K562 (cell line): Measurements from ENCODE around the gene ASB13. TPM values are rescaled to one million over a fixed set of nuclear protein-coding genes. Genes with fewer than 3 reads are reported as not detected.

Experiments
- CBFB ChIP-seq: sonication (generic); formaldehyde crosslinking; IDR thresholded peaks from 2 replicates; pipeline ENCODE4 v1.4.0; 2020; ENCODE audit warnings: mild to moderate bottlenecking, missing genetic modification reagents
- MAX ChIP-seq: sonication (generic); formaldehyde crosslinking; IDR thresholded peaks from 2 replicates; pipeline ENCODE4 v1.9.0; 2022; ENCODE audit warnings: mild to moderate bottlenecking, missing genetic modification reagents
- MED1 ChIP-seq: sonication (generic); formaldehyde crosslinking; IDR thresholded peaks from 2 replicates; pipeline ENCODE4 v1.8.1; 2023; ENCODE audit warnings: missing genetic modification reagents, borderline replicate concordance
- ZNF511 ChIP-seq: sonication (generic); formaldehyde crosslinking; IDR thresholded peaks from 2 replicates; pipeline ENCODE4 v1.8.0; 2022; ENCODE audit warnings: mild to moderate bottlenecking, missing genetic modification reagents
- ZNF766 ChIP-seq: fragments of 200-800 bp; sonication (Bioruptor generic); conservative IDR thresholded peaks from 2 replicates; pipeline ENCODE4 v1.6.1; 2016; ENCODE audit warnings: missing genetic modification characterization, missing compliant biosample characterization
- polyA plus RNA-seq, 8 experiments: library from polyadenylated mRNA; depleted of rRNA in 4 of 8; stranded (reverse) in 5 of 8; unstranded in 3 of 8; fragments of >200 nt; fragmentation: Nextera tagmentation in 2 of 8; fragmentation: Illumina TruSeq in 1 of 8; extraction: Ambion mirVana in 2 of 8; extraction: Trizol in 1 of 8; gene quantifications; 2 replicates each; pipeline versions ENCODE4 v1.2.1 to v1.2.3, GENCODE V29; 2011 to 2014; ENCODE audit warnings: inconsistent platforms in 1 of 8, missing spikeins in 1 of 8
- total RNA-seq, 7 experiments: library from RNA; depleted of rRNA in 6 of 7; stranded (reverse); fragments of >200 nt in 6 of 7; fragmentation: Illumina TruSeq in 2 of 7; extraction: Trizol in 2 of 7; gene quantifications; 2 replicates each; pipeline versions ENCODE4 v1.2.1 to v1.2.3, GENCODE V29; 2011 to 2021; ENCODE audit warnings: low replicate concordance in 1 of 7
- TF ChIP-seq, protein P1 (sequence below), 3 experiments: fragments of 200-800 bp in 1 of 3; sonication (Bioruptor generic) in 1 of 3; sonication (generic) in 1 of 3; formaldehyde crosslinking in 1 of 3; IDR thresholded peaks; 2 replicates each; pipeline versions ENCODE4 v1.6.1 to v1.8.0; 2016 to 2022; ENCODE audit warnings: mild to moderate bottlenecking in 2 of 3, missing compliant biosample characterization in 2 of 3, missing genetic modification characterization in 2 of 3, missing genetic modification reagents in 1 of 3
- TF ChIP-seq, protein P2 (sequence below), 2 experiments: fragments of 450-650 bp in 1 of 2; sonication (generic) in 1 of 2; formaldehyde crosslinking in 1 of 2; IDR thresholded peaks; 2 replicates each; pipeline versions ENCODE4 v1.7.1 to v1.9.0; 2016 to 2022; ENCODE audit warnings: inconsistent platforms in 1 of 2, mild to moderate bottlenecking in 1 of 2, missing genetic modification reagents in 1 of 2

ASB13 gene
- total and polyA plus RNA-seq, 9 of the 15 experiments (the other 6 are each of a cell fraction or from before 2014, with no cell fraction given), result 5.2 to 28.8 (median 16.9) TPM

- TF ChIP-seq CBFB (CRISPR knock-in tag), result no peak; the same call in 1 of the 2 replicates
- TF ChIP-seq, protein P1, sequence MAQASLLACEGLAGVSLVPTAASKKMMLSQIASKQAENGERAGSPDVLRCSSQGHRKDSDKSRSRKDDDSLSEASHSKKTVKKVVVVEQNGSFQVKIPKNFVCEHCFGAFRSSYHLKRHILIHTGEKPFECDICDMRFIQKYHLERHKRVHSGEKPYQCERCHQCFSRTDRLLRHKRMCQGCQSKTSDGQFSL (CRISPR knock-in tag; IDR thresholded peaks at IDR 0.05), result peak; percentile 61; the same call in 1 of the 2 replicates
- TF ChIP-seq, protein P1 (tag; IDR thresholded peaks at IDR 0.05), result no peak
- TF ChIP-seq MAX, result peak; percentile 84
- 0 out of 2 replicates have a peak, but pooled peaks have one; percentile 17 for TF ChIP-seq ZNF511 (CRISPR knock-in tag)
- 0 out of 2 replicates have a peak, but pooled peaks have one; percentile 4 for TF ChIP-seq ZNF766 (CRISPR knock-in tag)
- no peak for TF ChIP-seq MED1 (CRISPR knock-in tag)
- TF ChIP-seq, protein P2, sequence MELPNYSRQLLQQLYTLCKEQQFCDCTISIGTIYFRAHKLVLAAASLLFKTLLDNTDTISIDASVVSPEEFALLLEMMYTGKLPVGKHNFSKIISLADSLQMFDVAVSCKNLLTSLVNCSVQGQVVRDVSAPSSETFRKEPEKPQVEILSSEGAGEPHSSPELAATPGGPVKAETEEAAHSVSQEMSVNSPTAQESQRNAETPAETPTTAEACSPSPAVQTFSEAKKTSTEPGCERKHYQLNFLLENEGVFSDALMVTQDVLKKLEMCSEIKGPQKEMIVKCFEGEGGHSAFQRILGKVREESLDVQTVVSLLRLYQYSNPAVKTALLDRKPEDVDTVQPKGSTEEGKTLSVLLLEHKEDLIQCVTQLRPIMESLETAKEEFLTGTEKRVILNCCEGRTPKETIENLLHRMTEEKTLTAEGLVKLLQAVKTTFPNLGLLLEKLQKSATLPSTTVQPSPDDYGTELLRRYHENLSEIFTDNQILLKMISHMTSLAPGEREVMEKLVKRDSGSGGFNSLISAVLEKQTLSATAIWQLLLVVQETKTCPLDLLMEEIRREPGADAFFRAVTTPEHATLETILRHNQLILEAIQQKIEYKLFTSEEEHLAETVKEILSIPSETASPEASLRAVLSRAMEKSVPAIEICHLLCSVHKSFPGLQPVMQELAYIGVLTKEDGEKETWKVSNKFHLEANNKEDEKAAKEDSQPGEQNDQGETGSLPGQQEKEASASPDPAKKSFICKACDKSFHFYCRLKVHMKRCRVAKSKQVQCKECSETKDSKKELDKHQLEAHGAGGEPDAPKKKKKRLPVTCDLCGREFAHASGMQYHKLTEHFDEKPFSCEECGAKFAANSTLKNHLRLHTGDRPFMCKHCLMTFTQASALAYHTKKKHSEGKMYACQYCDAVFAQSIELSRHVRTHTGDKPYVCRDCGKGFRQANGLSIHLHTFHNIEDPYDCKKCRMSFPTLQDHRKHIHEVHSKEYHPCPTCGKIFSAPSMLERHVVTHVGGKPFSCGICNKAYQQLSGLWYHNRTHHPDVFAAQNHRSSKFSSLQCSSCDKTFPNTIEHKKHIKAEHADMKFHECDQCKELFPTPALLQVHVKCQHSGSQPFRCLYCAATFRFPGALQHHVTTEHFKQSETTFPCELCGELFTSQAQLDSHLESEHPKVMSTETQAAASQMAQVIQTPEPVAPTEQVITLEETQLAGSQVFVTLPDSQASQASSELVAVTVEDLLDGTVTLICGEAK (IDR thresholded peaks at IDR 0.05), result 0 out of 2 replicates have a peak, but pooled peaks have one; percentile 14
- TF ChIP-seq, protein P2 (CRISPR knock-in tag; IDR thresholded peaks at IDR 0.05), result no peak
Observed at GRCh38 chr10:5666841-5667630, 641 bp upstream of the ASB13 start (continued).
